Endodermal cell (in vitro differentiated cells): Measurements from ENCODE around the gene MLST8. TPM values are rescaled to one million over a fixed set of nuclear protein-coding genes. Genes with fewer than 3 reads are reported as not detected.
"Not testable (repeated sequence)": the region's sequence is repeated elsewhere in the genome, so short reads cannot be mapped to it uniquely, and the experiment has no call there.

Source experiments
- DNase-seq: peaks from one replicate; pipeline ENCODE4 v3.0.0-alpha.2; 2017
- H3K27ac ChIP-seq: 2 replicates; pipeline ENCODE4 v1.5.1; 2013; ENCODE audit warnings: mild to moderate bottlenecking, low read depth, low read length, moderate library complexity
- H3K27me3 ChIP-seq: 2 replicates; pipeline ENCODE4 v1.6.1; 2013; ENCODE audit warnings: mild to moderate bottlenecking, low read length, moderate library complexity; ENCODE audit not compliant: insufficient read depth, control insufficient read depth, poor library complexity, severe bottlenecking
- H3K36me3 ChIP-seq: 2 replicates; pipeline ENCODE4 v1.7.0; 2013; ENCODE audit warnings: mild to moderate bottlenecking, low read length, moderate library complexity; ENCODE audit not compliant: control insufficient read depth, insufficient read depth
- H3K4me1 ChIP-seq: one replicate; pipeline ENCODE4 v1.7.0; 2013; ENCODE audit warnings: low read length; ENCODE audit not compliant: control insufficient read depth, insufficient read depth
- H3K4me3 ChIP-seq: 2 replicates; pipeline ENCODE4 v1.5.1; 2013; ENCODE audit warnings: mild to moderate bottlenecking, low read length, moderate library complexity
- H3K9ac ChIP-seq: 2 replicates; pipeline ENCODE4 v1.6.1; 2013; ENCODE audit warnings: mild to moderate bottlenecking, low read length, moderate library complexity; ENCODE audit not compliant: poor library complexity, severe bottlenecking; ENCODE audit errors: extremely low read depth
- H3K9me3 ChIP-seq: 2 replicates; pipeline ENCODE4 v1.6.1; 2013; ENCODE audit warnings: mild to moderate bottlenecking, low read length, moderate library complexity; ENCODE audit not compliant: control insufficient read depth
- H3K27ac Mint-ChIP-seq: 2 replicates; pipeline ENCODE4 v1.8.0; 2020; ENCODE audit warnings: mixed read lengths
- H3K27me3 Mint-ChIP-seq: 2 replicates; pipeline ENCODE4 v1.8.0; 2021; ENCODE audit warnings: mild to moderate bottlenecking, mixed read lengths; ENCODE audit not compliant: insufficient read depth
- H3K36me3 Mint-ChIP-seq: 2 replicates; pipeline ENCODE4 v1.8.0; 2020; ENCODE audit warnings: low read depth, mixed read lengths
- H3K4me1 Mint-ChIP-seq: 2 replicates; pipeline ENCODE4 v1.8.0; 2020; ENCODE audit warnings: mixed read lengths
- H3K4me3 Mint-ChIP-seq: 2 replicates; pipeline ENCODE4 v1.8.0; 2020; ENCODE audit warnings: mild to moderate bottlenecking, moderate library complexity, mixed read lengths
- H3K9me3 Mint-ChIP-seq: 2 replicates; pipeline ENCODE4 v1.8.0; 2020; ENCODE audit warnings: mild to moderate bottlenecking, mixed read lengths
- WGBS, 2 experiments: methylation state at CpG; one replicate each; pipeline versions ENCODE4 v1.1.5 to v1.1.7; 2013; ENCODE audit warnings: missing lambda C conversion rate in 2 of 2, mixed read lengths in 1 of 2; ENCODE audit not compliant: insufficient coverage in 1 of 2, insufficient read length in 1 of 2; 5-methylcytosine and 5-hydroxymethylcytosine counted together
- total RNA-seq, 2 donors: library from RNA; stranded (reverse); fragmentation: NEBNext Ultra II Directional in 1 of 2; extraction: Animal tissue kit (Norgen Biotek cat#: 25700) in 1 of 2; gene quantifications; 2 replicates in 1 of 2; 3 replicates in 1 of 2; pipeline ENCODE4 v1.2.1, GENCODE V29; 2021
- TF ChIP-seq, protein P1 (sequence below): fragments of 200-600 bp; sonication (generic); conservative IDR thresholded peaks from 2 replicates; pipeline ENCODE4 v1.5.0; 2021; ENCODE audit warnings: antibody characterized with exemption, mild to moderate bottlenecking

MLST8 gene
- total RNA-seq, 2 donors from 2014 or later: 60.3 to 70.8 TPM

DNA sequence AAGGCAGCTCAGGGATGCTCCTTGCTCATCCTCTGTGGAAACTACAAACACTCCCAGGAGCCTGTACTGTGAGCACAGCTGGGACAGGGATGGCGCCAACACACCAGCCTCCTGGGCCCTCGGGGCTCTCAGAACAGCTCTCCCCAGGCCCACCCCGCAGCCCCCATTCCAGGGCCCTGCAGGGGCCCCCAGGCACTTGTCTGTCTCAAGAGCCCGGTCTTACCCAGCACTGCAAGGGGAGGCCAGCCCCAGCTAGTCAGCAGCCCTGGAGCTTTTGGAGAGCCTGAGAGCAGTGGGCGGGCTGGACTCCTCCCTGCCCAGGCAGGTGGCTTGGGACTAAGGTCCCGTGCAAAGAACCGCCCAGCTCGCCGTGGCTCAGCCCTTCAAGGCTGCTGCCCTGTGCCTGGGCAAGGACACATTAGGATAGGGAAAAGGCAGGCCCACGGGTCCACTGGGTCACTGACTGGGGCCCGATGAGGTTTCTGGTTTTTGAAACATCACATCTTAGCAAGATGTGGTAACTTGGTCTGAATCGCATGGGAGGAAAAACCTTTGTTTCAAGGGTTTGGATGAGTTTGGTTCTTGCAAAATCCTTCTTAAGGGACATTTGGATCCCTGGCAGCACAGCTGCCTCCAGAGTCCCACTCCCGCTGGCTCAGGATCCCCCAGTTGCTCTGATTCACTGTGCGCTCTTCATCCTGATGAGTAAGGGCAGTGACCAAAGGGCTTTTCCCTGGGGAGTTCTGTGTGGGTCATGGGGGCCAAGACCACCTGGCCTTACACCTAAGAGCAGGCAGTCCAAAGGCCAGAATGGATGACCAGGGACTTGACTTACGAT is 33.8 kb downstream of the MLST8 start:
- no peaks in the 10 kb centered on the region for H3K9me3 ChIP-seq
- H3K27me3 Mint-ChIP-seq: peaks cover 22% of the 10 kb centered on the region
- 76 to 79% methylated on average over 9 to 15 of the region's 15 CpGs for WGBS, 2 experiments

DNA sequence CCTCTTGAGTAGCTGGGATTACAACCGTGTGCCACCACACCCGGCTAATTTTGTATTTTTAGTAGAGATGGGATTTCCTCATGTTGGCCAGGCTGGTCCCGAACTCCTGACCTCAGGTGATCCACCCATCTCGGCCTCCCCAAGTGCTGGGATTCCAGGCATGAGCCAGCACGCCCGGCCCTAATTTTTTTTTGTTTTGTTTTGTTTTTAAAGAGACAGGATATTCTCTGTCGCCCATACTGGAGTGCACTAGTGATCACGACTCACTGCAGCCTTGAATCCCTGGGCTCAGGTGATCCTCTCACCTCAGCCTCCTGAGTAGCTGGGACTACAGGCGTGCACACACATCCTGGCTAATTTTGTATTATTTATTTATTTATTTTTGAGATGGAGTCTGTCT is 35.1 kb downstream of the MLST8 start:
- not testable (repeated sequence) for H3K4me3 Mint-ChIP-seq, DNase-seq, H3K9me3 Mint-ChIP-seq, H3K27ac Mint-ChIP-seq, H3K4me1 ChIP-seq, H3K4me1 Mint-ChIP-seq, H3K27ac ChIP-seq, H3K9ac ChIP-seq, H3K9me3 ChIP-seq, H3K4me3 ChIP-seq
- peaks cover 22% of the 10 kb centered on the region for H3K27me3 Mint-ChIP-seq
- WGBS, 2 experiments: 92 to 100% methylated on average over 5 to 9 of the region's 9 CpGs
- H3K36me3 Mint-ChIP-seq: peaks cover 28% of the 10 kb centered on the region
- peaks cover 32% of the 10 kb centered on the region for H3K36me3 ChIP-seq
- H3K27me3 ChIP-seq: peaks cover 25% of the 10 kb centered on the region

More for the DNA sequence above, 33.8 kb downstream of the MLST8 start:
- Mint-ChIP-seq H3K27ac (no peak overlapping the region), H3K4me1 (no peaks in the 10 kb centered on the region), H3K9me3 (no peaks in the 10 kb centered on the region), H3K36me3 (peaks cover 24% of the 10 kb centered on the region), H3K4me3 (no peak overlapping the region)
- Histone ChIP-seq H3K9ac (no peak overlapping the region), H3K4me1 (no peaks in the 10 kb centered on the region), H3K27ac (no peak overlapping the region), H3K27me3 (peaks cover 25% of the 10 kb centered on the region), H3K36me3 (peaks cover 21% of the 10 kb centered on the region), H3K4me3 (no peak overlapping the region)
- TF ChIP-seq, protein P1, sequence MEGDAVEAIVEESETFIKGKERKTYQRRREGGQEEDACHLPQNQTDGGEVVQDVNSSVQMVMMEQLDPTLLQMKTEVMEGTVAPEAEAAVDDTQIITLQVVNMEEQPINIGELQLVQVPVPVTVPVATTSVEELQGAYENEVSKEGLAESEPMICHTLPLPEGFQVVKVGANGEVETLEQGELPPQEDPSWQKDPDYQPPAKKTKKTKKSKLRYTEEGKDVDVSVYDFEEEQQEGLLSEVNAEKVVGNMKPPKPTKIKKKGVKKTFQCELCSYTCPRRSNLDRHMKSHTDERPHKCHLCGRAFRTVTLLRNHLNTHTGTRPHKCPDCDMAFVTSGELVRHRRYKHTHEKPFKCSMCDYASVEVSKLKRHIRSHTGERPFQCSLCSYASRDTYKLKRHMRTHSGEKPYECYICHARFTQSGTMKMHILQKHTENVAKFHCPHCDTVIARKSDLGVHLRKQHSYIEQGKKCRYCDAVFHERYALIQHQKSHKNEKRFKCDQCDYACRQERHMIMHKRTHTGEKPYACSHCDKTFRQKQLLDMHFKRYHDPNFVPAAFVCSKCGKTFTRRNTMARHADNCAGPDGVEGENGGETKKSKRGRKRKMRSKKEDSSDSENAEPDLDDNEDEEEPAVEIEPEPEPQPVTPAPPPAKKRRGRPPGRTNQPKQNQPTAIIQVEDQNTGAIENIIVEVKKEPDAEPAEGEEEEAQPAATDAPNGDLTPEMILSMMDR: no peak
- DNase-seq: peak; percentile 70

GRCh38 chr16:2242598-2242997 is 37.3 kb downstream of the MLST8 start:
- Histone ChIP-seq H3K4me1 (no peaks in the 10 kb centered on the region), H3K27me3 (peaks cover 8% of the 10 kb centered on the region), H3K9ac (no peak overlapping the region), H3K4me3 (no peak overlapping the region), H3K9me3 (no peaks in the 10 kb centered on the region), H3K27ac (no peak overlapping the region), H3K36me3 (peaks cover 48% of the 10 kb centered on the region)
- Mint-ChIP-seq H3K9me3 (no peaks in the 10 kb centered on the region), H3K27ac (no peak overlapping the region), H3K4me1 (no peaks in the 10 kb centered on the region), H3K27me3 (peaks cover 4% of the 10 kb centered on the region), H3K36me3 (peaks cover 40% of the 10 kb centered on the region), H3K4me3 (no peak overlapping the region)
- TF ChIP-seq, protein P1: no peak
- 95 to 100% methylated on average over 6 to 11 of the region's 11 CpGs for WGBS, 2 experiments
- no peak for DNase-seq
